ENCODE results near the gene STAM. TPM values are rescaled to one million over a fixed set of nuclear protein-coding genes. Genes with fewer than 3 reads are reported as not detected.
A peak's percentile ranks its signal among the peaks of the same experiment; 100 is the strongest.

The STAM gene
- total RNA-seq, 6 donors from 2014 or later: 18.9 to 85.1 (median 31.2) TPM

DNA sequence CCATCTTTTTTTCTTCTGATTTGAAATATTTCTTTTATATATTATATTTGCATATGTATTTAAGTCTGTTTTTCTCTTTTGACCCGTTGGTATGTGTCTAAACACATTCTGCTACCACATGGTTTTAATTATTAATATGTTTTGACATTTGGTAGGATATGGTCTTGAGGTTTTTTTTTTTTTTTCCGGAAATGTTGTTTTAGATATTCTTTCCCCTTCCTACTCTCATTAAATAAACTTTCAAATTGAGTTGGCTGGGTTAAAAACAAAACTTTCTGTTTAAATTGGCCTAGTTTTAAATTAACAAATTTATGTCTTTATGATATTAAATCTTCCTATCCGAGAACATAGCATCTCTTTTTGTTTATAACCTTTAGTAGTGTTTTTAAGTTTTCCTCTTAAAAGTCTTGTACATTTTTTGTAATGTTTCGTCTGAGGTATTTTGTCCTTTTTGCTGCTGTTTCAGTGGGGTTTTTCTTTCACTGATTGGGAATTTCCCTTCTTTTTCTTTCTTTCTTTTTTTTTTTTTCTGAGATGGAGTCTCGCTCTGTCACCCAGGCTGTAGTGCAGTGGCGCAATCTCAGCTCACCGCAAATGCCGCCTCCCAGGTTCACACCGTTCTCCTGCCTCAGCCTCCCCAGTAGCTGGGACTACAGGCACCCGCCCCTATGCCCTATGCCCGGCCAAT lies 25.4 kb downstream of the STAM start:
- Histone ChIP-seq H3K4me3 (no peak overlapping the region), H3K9me3 (no peaks in the 10 kb centered on the region), H3K27me3 (no peaks in the 10 kb centered on the region), H3K36me3 (no peaks in the 10 kb centered on the region), H3K27ac (no peak overlapping the region), H3K4me1 (peaks cover 7 to 31% (median 11%) of the 10 kb centered on the region in 4 donors)
- DNase-seq: no peak
- no peak for ATAC-seq (ENCODE audit: low FRiP score in 2 of 2)
- 73 to 80% methylated on average over 11 of the region's 11 CpGs for WGBS, 2 donors
- no peak for TF ChIP-seq POLR2AphosphoS5 (IDR thresholded peaks at IDR 0.05)
- TF ChIP-seq, protein P1, sequence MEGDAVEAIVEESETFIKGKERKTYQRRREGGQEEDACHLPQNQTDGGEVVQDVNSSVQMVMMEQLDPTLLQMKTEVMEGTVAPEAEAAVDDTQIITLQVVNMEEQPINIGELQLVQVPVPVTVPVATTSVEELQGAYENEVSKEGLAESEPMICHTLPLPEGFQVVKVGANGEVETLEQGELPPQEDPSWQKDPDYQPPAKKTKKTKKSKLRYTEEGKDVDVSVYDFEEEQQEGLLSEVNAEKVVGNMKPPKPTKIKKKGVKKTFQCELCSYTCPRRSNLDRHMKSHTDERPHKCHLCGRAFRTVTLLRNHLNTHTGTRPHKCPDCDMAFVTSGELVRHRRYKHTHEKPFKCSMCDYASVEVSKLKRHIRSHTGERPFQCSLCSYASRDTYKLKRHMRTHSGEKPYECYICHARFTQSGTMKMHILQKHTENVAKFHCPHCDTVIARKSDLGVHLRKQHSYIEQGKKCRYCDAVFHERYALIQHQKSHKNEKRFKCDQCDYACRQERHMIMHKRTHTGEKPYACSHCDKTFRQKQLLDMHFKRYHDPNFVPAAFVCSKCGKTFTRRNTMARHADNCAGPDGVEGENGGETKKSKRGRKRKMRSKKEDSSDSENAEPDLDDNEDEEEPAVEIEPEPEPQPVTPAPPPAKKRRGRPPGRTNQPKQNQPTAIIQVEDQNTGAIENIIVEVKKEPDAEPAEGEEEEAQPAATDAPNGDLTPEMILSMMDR (IDR thresholded peaks at IDR 0.05): no peak
- no peak for TF ChIP-seq POLR2A (IDR thresholded peaks at IDR 0.05)
- no peak for TF ChIP-seq EP300 (IDR thresholded peaks at IDR 0.05)

DNA sequence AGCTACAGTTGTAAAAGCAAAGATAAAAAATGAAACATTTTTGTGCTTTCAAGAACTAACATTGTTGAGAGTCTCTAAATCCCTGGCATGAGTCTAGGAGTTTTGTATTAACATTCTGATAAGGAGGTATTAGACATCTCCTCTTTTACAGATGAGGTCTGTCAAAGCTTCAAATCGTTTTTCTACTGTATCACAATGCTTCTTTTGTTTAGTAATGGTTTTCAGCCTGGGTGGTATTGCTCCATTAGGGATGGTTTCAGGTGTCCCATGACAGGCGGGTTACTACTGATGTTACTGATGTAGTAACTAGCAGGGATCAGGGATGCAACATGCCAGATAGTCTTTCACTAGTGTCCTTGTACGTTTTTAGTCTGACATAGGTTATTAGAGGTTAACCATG lies 27.4 kb downstream of the STAM start:
- no peaks in the 10 kb centered on the region for H3K27me3 ChIP-seq
- 56 to 62% methylated on average over 3 of the region's 3 CpGs for WGBS, 2 donors
- peaks cover 7 to 20% (median 9%) of the 10 kb centered on the region in 4 donors for H3K4me1 ChIP-seq
- H3K9me3 ChIP-seq: no peaks in the 10 kb centered on the region
- H3K4me3 ChIP-seq: no peak overlapping the region
- ATAC-seq (ENCODE audit: low FRiP score in 2 of 2) (no peak), DNase-seq (no peak)
- no peaks in the 10 kb centered on the region for H3K36me3 ChIP-seq
- H3K27ac ChIP-seq: no peak overlapping the region
- TF ChIP-seq POLR2A (IDR thresholded peaks at IDR 0.05): no peak
- no peak for TF ChIP-seq POLR2AphosphoS5 (IDR thresholded peaks at IDR 0.05)
- TF ChIP-seq, protein P1 (IDR thresholded peaks at IDR 0.05): no peak
- no peak for TF ChIP-seq EP300 (IDR thresholded peaks at IDR 0.05)

DNA sequence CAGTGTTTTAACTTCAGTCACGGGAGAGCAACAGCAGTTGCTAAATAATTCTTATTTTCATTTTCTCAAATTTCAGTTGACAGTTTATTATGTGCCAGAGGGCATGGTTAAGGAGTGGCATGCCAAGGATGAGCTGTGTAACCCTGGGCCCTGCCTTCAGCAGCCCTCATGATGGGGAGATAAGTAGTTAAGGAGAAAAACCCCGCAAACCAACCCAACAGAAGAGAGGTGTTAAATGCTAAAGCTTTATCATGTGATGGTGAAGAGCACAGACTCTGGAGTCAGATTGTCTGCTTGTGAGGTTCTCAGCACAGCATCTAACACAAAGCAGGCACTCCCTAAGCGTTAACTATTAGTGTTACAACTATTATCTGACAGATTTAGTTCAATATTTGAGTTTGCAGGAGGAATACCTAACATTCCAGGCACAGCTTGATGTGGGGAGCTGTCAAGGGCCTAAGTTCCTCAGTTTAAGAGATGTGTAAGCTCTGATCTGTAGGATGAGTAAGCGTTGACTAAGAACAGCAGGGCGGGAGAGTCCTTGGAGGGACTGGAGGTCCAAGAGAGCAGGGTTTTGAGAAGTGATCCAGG lies 29.6 kb downstream of the STAM start:
- WGBS, 2 donors: 76 to 85% methylated on average over 5 of the region's 5 CpGs
- TF ChIP-seq, protein P1 (IDR thresholded peaks at IDR 0.05): no peak
- no peak for TF ChIP-seq POLR2A (IDR thresholded peaks at IDR 0.05)
- TF ChIP-seq POLR2AphosphoS5 (IDR thresholded peaks at IDR 0.05): no peak
- TF ChIP-seq EP300 (IDR thresholded peaks at IDR 0.05): no peak
- no peaks in the 10 kb centered on the region for H3K36me3 ChIP-seq
- H3K4me1 ChIP-seq: peaks cover 2 to 13% (median 6%) of the 10 kb centered on the region in 4 donors
- no peak for DNase-seq
- no peak overlapping the region for H3K4me3 ChIP-seq
- H3K27ac ChIP-seq: no peak overlapping the region
- no peaks in the 10 kb centered on the region for H3K9me3 ChIP-seq
- no peaks in the 10 kb centered on the region for H3K27me3 ChIP-seq
- peak in 1 of 2 donors; percentile 92 for ATAC-seq (ENCODE audit: low FRiP score in 2 of 2)

DNA sequence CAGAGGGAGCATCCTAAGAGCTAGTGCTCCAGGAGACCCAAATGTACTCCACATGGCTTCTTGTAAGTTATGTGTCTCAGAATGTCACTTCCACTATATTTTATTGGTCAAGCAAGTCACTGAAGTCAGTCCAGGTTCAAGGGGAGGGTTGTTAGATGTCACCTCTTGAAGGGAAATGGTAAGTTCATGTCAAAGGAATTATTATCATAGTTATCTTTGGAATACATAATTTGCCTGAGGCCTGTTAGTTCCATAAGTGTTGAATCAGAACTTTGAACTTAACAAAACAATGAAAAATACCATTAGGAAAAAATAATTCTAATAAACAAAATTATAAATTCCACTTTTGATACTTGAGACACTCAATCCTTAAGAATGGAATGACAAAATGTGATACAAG lies 30.6 kb downstream of the STAM start:
- DNase-seq (no peak), ATAC-seq (ENCODE audit: low FRiP score in 2 of 2) (no peak)
- no peak for TF ChIP-seq POLR2A (IDR thresholded peaks at IDR 0.05)
- no peak for TF ChIP-seq POLR2AphosphoS5 (IDR thresholded peaks at IDR 0.05)
- TF ChIP-seq EP300 (IDR thresholded peaks at IDR 0.05): no peak
- Histone ChIP-seq H3K4me1 (peaks cover 0 to 9% (median 5%) of the 10 kb centered on the region in 4 donors), H3K4me3 (no peak overlapping the region), H3K27me3 (no peaks in the 10 kb centered on the region), H3K9me3 (no peaks in the 10 kb centered on the region), H3K36me3 (no peaks in the 10 kb centered on the region), H3K27ac (no peak overlapping the region)

DNA sequence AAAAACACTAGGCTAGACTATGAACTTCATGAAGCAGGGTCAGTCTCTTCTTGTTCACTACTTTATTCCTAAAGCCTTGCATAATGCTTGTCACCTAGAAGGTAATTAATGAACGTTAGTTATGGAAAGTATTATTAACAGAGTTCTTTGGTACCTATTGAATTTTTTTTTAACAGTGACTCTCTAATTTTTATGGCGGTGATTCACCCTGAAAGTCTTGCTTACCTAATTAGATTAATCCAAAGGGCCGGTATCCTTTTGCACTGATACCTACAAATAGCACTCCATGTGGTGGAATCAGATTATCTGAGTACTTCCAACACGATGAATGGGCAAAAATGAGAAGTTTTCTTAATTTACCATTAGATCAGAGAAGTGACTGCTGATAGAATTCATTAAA lies 31.7 kb downstream of the STAM start:
- Histone ChIP-seq H3K4me3 (no peak overlapping the region), H3K27ac (no peak overlapping the region), H3K4me1 (peaks cover 0 to 9% (median 5%) of the 10 kb centered on the region in 4 donors), H3K36me3 (no peaks in the 10 kb centered on the region), H3K9me3 (no peaks in the 10 kb centered on the region), H3K27me3 (no peaks in the 10 kb centered on the region)
- TF ChIP-seq, protein P1 (IDR thresholded peaks at IDR 0.05): no peak
- TF ChIP-seq POLR2AphosphoS5 (IDR thresholded peaks at IDR 0.05) (no peak), EP300 (IDR thresholded peaks at IDR 0.05) (no peak), POLR2A (IDR thresholded peaks at IDR 0.05) (no peak)
- DNase-seq: no peak
- no peak for ATAC-seq (ENCODE audit: low FRiP score in 2 of 2)
- 72 to 77% methylated on average over 4 of the region's 4 CpGs for whole genome bisulfite sequencing, 2 donors
